Amniotic epithelial cell (primary cell): Measurements from ENCODE around the gene AK4.
"Not testable (repeated sequence)": the region's sequence is repeated elsewhere in the genome, so short reads cannot be mapped to it uniquely, and the experiment has no call there.

ENCODE experiments used
- DNase-seq: peaks from one replicate; pipeline ENCODE4 v3.0.0-alpha.2; 2010; ENCODE audit warnings: low read depth

AK4 gene

GRCh38 chr1:65150583-65151263 is 2.7 kb downstream of the AK4 start:
- DNase-seq = no peak

- DNase-seq = no peak
Observed at GRCh38 chr1:65151641-65152040, 3.6 kb downstream of the AK4 start.

DNA sequence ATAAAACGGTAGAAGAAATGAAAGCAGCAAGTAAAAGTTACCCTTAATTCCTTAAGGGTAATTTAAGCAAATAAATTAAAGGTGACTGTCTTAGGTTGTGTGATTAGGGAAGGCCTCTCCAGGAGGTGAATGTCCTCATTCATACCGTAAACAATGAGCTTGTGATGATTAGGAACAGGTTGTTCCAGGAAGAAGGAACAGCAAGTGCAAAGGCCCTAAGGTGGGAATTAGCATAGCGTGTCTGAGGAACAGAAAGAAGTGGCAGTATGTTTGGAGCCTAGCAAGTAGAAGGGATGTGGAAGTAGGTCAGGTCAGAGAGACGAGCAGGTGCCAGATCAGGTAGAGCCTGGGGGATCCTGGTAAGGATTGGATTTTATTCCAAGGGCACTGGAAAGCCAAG is 5.6 kb downstream of the AK4 start:
- no peak for DNase-seq

- DNase-seq = no peak
Observed at GRCh38 chr1:65156910-65157545, 9.0 kb downstream of the AK4 start.

GRCh38 chr1:65157546-65157941 is 9.5 kb downstream of the AK4 start:
- no peak for DNase-seq

DNA sequence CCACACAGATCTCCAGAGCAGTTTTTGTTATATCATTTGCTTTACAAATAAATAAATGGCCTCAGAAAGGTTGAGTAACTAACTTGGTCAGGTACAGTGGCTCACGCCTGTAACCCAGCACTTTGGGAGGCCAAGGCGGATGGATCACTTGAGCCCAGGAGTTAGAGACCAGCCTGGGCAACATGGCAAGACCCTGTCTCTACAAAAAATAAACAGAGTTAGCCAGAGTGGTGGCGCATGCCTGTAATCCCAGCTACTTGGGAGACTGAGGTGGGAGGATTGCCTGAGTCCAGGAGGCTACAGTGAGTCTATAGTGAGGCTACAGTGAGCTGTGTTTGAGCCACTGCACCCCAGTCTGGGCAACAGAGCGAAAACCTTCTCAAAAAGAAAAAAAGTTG is 11.3 kb downstream of the AK4 start:
- not testable (repeated sequence) for DNase-seq

DNA sequence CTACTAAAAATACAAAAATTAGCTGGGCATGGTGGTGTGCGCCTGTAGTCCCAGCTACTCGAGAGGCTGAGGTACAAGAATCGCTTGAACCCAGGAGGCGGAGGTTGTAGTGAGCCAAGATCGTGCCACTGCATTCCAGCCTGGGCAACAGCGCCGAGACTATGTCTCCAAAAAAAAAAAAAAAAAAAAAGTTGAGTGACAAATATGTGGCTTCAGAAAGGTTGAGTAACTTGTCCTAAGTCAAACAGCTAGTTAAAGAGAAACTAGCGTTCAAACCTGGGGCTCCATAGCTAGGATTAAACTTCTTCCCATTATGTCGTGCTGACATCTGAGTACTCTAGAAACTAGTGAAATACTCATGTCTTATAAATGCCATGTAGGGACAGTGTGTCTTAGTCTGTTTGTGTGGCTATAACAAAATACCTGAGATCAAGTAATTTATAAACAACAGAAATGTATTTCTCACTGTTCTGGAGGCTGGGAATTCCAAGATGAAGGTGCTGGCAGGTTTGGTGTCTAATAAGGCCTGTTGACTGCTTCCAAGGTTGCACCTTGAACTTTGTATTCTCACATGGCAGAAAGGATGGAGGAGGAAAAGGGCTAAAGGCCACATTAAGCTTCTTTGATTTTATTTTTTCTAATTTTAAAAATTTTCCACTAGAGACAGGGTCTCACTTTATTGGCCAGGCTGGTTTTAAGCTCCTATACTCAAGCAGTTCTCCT is 12.0 kb downstream of the AK4 start:
- DNase-seq = no peak

- peak; percentile 35 for DNase-seq
Observed at GRCh38 chr1:65163201-65163805, 15.3 kb downstream of the AK4 start.

DNA sequence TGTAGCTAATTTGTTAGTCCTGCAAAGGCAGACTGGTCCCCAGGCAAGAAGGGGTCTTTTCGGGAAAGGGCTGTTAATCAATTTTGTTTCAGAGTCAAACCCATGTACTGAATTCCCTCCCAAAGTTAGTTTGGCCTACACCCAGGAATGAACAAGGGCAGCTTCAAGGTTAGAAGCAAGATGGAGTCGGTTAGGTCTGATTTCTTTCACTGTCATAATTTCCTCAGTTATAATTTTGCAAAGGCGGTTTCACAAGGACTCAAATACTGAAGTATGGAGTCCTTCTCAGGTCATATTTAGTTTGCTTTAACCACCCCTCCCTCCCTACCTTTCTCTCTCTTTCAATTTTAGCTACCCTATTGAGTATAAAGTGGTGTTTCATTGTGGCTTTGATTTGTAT is 16.1 kb downstream of the AK4 start:
- DNase-seq = not testable (repeated sequence)

- DNase-seq = peak; percentile 41
Observed at GRCh38 chr1:65164633-65165032, 16.6 kb downstream of the AK4 start.

- no peak for DNase-seq
Observed at GRCh38 chr1:65165269-65165993, 17.4 kb downstream of the AK4 start.

DNA sequence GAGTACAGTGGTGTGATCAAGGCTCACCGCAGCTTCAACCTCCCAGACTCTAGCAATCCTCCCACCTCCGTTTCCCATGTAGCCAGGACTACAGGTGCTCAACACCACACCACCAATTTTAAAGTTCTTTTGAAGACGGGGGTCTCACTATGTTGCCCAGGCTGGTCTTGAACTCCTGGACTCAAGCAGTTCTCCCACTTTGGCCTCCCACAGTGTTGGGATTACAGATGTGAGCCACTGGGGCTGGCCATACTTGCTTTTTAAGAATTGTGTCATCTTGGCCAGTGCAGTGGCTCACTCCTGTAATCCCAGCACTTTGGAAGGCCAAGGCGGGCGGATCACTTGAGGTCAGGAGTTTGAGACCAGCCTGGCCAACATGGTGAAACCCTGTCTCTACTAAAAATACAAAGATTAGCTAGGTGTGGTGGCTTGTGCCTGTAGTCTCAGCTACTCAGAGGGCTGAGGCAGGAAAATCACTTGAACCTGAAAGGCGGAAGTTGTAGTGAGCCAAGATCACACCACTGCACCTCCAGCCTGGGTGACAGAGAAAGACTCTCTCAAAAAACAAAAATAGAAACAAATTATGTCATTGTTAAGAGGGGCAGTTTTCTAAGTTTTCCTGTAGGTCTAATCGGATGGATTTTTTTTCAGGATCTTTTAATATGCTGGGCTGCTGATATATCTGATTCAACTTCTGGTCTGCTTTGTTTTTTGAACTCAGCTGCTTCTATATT is 18.7 kb downstream of the AK4 start:
- no peak for DNase-seq

- no peak for DNase-seq
Observed at GRCh38 chr1:65167586-65168242, 19.7 kb downstream of the AK4 start.

GRCh38 chr1:65168867-65169266 is 20.9 kb downstream of the AK4 start:
- DNase-seq = no peak

- peak; percentile 50 for DNase-seq
Observed at GRCh38 chr1:65170511-65171142, 22.6 kb downstream of the AK4 start.

GRCh38 chr1:65172936-65173690 is 25.1 kb downstream of the AK4 start:
- peak; percentile 32 for DNase-seq

DNA sequence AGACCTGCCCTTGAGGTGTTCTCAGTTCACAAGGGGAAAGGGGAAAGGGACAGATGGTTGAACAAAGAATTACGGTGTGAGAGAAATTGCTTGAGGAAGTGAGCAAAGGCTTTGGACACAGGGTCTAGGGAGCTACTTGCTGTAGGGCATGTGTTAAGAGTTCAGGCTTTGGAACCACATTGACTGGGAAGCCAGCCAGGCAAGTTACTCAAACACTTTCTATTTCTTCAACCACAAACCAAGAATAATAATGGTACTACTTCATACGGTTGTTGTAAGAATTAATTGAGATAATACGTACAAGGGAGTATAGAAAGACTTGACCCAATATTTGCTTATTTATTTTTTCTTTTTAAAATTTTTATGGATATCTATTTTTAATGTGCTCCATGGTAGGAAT is 26.6 kb downstream of the AK4 start:
- DNase-seq = peak; percentile 99

DNA sequence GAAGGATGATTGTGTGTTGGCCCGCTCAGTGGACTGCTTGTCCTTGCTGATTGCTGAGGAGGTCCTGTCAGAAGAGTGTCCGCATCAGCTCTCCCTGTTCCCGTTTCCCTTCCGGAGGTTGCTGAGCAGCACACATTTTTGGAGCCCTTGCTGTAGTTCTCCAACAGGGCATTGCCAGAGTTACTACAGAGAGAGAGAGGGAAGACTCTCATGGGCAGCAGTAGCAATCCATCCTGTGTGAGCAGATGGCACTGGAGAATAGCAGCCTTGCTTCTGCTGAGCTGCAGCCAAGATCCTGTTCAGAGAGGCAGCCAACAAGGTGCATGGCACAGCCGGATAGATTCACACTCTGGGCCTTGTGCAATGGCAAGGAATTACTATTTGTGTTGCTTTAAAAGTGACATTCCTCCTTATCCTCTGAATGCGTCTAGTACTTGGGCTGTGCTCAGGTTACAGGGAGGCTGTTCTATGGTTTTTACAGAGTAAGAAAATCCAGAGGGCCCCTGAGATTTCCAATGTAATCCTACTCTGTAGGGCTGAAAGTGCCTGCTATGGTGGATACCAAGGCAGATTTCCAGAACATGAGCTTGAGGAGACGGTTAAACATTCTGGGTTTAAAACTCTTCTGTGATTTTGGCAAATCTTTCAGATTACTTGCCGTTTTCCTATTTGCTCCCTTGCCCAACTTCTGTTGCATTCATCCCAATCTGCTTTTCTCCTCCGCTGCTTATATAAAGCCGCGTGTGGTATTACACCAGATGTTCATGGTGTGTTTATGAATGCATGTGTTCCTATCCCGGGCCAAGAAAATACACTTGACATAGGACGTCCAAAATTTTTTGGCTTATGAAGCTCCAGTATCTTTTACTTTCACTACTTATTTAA is 27.4 kb downstream of the AK4 start:
- no peak for DNase-seq

- DNase-seq = no peak
Observed at GRCh38 chr1:65176056-65176450, 28.1 kb downstream of the AK4 start.
